ENCODE results near the gene FKTN. TPM values are rescaled to one million over a fixed set of nuclear protein-coding genes. Genes with fewer than 3 reads are reported as not detected.

The FKTN gene
- total RNA-seq, 1 experiment from 2014 or later, result 8.6 TPM

DNA sequence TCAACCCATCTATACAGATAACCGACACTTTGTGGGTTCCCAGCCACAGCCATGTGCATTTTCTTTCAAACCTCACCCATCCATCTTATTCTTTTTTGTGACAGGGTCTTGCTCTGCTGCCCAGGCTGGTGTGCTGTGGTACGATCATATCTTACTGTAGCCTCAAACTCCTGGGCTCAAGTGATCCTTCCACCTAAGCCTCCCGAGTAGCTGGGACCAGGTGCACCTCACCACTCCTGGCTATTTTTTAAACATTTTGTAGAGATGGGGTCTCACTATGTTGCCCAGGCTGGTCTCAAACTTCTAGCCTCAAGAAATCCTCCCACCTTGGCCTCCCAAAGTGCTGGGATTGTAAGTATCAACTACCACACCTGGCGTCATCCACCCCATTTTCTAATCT, 129.0 kb downstream of the FKTN start:
- no peak for DNase-seq
- TF ChIP-seq, protein P1, sequence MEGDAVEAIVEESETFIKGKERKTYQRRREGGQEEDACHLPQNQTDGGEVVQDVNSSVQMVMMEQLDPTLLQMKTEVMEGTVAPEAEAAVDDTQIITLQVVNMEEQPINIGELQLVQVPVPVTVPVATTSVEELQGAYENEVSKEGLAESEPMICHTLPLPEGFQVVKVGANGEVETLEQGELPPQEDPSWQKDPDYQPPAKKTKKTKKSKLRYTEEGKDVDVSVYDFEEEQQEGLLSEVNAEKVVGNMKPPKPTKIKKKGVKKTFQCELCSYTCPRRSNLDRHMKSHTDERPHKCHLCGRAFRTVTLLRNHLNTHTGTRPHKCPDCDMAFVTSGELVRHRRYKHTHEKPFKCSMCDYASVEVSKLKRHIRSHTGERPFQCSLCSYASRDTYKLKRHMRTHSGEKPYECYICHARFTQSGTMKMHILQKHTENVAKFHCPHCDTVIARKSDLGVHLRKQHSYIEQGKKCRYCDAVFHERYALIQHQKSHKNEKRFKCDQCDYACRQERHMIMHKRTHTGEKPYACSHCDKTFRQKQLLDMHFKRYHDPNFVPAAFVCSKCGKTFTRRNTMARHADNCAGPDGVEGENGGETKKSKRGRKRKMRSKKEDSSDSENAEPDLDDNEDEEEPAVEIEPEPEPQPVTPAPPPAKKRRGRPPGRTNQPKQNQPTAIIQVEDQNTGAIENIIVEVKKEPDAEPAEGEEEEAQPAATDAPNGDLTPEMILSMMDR (IDR thresholded peaks at IDR 0.05; ENCODE audit: unreplicated experiment), result no peak
- no TSS peak for BruUV-seq (replicated peaks)
- Mint-ChIP-seq H3K36me3 (ENCODE audit: insufficient read depth, unreplicated experiment) (no peaks in the 10 kb centered on the region), H3K9me3 (ENCODE audit: low read depth, unreplicated experiment) (no peaks in the 10 kb centered on the region), H3K27me3 (ENCODE audit: unreplicated experiment) (no peaks in the 10 kb centered on the region), H3K4me3 (ENCODE audit: low read depth, unreplicated experiment) (no peak overlapping the region), H3K4me1 (ENCODE audit: low read depth, unreplicated experiment) (no peaks in the 10 kb centered on the region), H3K27ac (ENCODE audit: unreplicated experiment) (no peak overlapping the region)
- intact Hi-C loops (cut with micrococcal nuclease; ENCODE audit: unreplicated experiment), result no loop called here
- CTCF ChIA-PET, result no interaction called here

Other genes with a start within 250 kb of the FKTN start
- gene FSD1L, start 110.1 kb upstream of the FKTN start, total RNA-seq (2022), result 3.4 and 3.6 TPM in 2 replicates
- not detected in 2 replicates for gene TAL2, start 104.3 kb downstream of the FKTN start, total RNA-seq (2022)
- gene TMEM38B, start 136.4 kb downstream of the FKTN start, total RNA-seq (2022), result 14.5 and 15.4 TPM in 2 replicates